Measurements from ENCODE around the gene NDUFAB1. TPM values are rescaled to one million over a fixed set of nuclear protein-coding genes. Genes with fewer than 3 reads are reported as not detected.
A peak's percentile ranks its signal among the peaks of the same experiment; 100 is the strongest.
"Not testable (repeated sequence)": the region's sequence is repeated elsewhere in the genome, so short reads cannot be mapped to it uniquely, and the experiment has no call there.

NDUFAB1 gene
- total RNA-seq, 2 donors from 2014 or later: 56.1 to 61.0 TPM

DNA sequence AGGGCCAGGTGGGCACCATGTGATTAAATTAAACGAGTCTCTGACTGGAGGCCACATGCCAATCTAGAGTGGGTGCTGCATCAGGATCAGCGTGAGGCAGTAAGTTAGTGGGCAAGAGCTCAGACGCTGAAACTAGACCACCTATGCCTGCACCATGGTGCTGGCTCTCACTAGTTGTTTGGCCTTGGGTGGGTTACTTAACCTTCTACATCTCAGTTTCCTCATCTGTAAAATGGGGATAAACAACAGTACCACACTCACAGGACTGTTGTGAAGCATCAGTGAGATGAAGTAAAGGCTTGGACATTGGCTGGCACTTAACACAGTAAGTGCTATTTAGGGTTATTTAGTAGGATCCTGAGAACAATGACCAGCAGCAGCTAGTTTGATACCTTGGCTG is 5.9 kb downstream of the NDUFAB1 start:
- intact Hi-C loops (cut with DNase I): no loop called here

DNA sequence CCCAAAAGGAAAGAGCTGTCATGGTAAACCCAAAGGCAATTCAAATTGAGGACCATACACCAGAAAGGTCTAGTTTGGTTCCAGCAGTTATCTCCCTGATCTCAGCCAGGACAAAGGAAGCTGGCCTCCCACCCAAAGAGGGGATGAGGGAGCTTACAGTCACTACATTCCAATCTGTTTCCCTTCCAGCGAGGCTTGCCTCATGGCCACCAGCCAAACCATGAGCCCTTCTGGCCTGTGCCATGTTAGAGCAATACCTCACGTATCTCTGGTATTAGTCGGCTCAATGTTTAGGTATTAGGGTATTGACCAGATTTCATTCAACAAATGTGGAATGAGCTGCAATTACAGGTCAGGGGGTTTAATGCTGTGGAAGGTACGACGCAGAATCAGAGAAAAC is 8.4 kb downstream of the NDUFAB1 start:
- DNase-seq (ENCODE audit: low spot score): peak; percentile 34
- intact Hi-C loops (cut with DNase I): no loop called here

More for the DNA sequence above, 5.9 kb downstream of the NDUFAB1 start:
- DNase-seq (ENCODE audit: low spot score): peak; percentile 23

DNA sequence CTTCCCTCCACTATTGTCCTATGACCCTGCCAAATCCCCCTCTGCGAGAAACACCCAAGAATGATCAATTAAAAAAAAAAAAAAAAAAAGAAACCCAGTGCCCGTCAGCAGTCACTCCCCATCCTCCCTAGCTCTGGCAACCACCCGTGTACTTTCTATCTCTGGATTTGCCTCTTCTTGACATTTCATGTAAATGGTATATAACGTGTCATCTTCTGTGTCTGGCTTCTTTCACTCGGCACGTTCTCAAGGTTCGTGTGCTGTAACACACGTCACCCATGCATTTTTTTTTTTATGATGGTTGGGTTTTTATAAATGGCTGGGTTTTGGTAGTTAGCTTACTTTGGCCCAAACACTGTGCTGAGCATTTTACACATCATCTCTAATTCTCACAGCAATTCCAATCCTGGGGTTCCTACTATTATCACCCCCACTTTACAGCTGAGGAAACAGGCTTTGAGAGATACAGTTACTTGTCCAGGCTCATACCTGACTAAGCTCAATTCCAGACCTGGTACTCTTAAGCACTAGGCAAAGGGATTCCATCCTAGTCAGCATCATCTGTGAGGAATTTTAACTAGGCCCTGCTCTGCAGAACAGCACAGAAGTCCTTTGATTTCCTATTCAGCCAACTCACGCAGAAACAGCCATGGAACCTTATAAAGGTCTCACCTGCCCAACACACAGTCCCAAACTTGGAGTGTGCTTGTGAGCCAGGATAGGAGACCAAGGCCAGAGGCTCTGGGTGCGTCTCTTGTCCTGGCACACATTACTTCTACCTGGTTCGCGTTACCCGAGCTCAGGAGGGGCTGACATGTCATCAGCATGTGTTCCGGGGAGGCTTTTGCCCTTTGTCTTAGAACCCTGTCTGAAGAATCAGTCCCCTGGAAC is 11.7 kb downstream of the NDUFAB1 start:
- no peak for DNase-seq (ENCODE audit: low spot score)
- intact Hi-C loops (cut with DNase I): no loop called here

DNA sequence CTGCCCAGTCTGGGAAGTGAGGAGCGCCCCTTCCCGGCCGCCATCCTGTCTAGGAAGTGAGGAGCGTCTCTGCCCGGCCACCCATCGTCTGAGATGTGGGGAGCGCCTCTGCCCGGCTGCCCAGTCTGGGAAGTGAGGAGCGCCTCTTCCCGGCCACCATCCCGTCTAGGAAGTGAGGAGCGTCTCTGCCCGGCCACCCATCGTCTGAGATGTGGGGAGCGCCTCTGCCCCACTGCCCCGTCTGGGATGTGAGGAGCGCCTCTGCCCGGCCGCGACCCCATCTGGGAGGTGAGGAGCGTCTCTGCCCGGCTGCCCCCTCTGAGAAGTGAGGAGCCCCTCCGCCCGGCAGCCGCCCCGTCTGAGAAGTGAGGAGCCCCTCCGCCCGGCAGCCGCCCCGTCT is 12.8 kb downstream of the NDUFAB1 start:
- DNase-seq (ENCODE audit: low spot score); intact Hi-C loops (cut with DNase I): not testable (repeated sequence)

DNA sequence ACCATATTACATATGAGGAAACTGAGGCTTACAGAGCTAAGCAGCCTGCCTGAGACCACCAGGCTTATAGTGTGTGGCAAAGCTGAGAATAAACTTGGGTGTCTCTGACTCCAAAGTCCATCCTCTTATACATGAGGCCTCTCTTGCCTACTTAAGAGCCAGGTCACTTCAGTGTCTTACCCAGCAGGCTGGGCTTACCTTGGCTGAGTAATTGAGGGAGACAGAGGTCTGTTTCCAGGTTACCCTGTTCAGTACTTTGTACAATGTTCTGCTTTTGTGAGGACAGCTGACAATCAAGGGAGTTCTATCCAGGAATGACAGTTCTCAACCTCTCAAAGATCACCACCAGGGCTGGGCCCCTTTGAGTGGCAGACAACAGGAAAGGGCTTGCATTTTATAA is 14.4 kb downstream of the NDUFAB1 start:
- intact Hi-C loops (cut with DNase I): no loop called here
- no peak for DNase-seq (ENCODE audit: low spot score)

DNA sequence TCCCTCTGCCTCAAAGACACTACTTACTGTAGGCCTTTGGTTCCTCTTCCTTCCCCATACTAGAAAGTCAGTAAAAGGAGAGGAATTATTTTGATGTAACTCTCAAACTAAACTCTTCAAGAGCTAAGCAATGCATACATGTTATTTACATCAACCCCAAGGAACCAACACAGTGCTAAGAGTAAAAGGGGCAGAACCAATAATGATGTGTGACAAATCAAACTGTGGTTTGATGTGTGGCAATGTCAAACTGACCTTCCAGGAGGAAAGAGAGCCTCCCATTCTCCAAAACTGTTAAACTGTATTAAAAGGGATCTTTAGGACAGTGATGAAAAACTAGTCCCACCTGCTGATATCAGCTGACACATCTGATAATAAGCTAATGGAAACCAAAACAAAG is 15.7 kb downstream of the NDUFAB1 start:
- intact Hi-C loops (cut with DNase I): no loop called here
- DNase-seq (ENCODE audit: low spot score): no peak

DNA sequence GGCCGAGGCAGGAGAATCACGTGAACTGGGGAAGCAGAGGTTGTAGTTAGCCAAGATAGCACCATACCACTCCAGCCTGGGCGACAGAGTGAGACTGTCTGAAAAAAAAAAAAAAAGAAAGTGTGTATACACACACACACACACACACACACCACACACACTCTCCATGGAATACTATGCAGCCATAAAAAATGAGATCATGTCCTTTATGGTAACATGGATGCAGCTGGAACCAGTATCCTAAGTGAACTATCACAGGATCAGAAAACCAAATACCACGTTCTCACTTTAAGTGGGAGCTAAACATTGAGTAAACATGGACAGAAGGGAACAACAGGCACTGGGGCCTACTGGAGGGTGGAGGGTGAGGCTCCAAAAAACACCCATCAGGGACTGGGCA is 16.7 kb downstream of the NDUFAB1 start:
- intact Hi-C loops (cut with DNase I): no loop called here
- no peak for DNase-seq (ENCODE audit: low spot score)

DNA sequence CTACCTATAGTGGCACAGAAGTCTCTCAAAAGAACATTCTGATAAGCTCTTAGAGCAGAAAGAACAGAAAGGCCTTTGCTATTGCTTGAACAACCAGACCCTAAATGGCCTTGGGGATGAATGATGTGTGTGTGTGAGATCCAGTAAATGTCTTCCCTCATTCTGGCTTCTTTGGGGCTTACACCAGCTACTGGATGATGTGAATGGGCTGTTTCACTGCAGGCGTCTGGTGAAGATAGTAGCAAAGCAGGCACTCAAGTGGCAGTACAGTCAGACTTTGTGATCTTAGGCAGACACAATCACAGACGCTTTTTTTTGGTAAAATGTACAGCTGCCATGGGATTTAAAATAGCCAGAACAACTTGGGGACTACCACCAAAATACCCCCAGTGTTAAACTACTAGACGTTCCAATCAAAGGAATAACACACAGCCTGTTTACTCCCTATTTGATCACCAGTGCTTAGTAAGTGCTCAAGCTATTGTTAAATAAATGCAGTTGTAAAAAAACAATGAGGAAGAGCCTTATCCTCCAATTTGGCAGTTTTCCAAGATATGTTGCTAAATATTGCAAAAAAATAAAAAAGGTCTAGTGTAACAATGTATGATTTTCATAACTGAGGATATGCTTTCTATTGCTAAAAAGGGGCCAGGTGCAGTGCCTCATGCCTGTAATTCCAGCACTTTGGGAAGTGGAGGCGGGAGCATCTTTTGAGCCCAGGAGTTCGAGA is 17.9 kb downstream of the NDUFAB1 start:
- DNase-seq (ENCODE audit: low spot score): no peak
- intact Hi-C loops (cut with DNase I): no loop called here

DNA sequence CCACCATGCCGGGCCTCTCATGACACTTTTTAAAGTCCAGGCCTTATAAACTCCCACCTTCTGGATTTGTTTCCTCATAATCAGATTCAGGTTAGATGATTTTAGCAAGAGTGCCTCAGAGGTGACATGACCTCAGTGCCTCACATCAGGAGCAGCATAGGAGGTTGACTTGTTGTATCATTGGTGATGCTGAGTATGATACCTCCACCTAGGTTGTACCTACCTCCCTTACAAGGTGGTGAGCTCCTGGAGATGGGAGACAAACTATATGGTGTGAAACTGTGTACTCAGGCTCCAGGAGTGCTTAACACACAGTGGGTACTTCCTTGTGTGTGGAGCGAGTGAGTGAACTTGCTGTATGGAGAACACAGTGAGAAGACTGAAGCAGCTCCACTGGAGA is 18.6 kb downstream of the NDUFAB1 start:
- intact Hi-C loops (cut with DNase I): no loop called here

DNA sequence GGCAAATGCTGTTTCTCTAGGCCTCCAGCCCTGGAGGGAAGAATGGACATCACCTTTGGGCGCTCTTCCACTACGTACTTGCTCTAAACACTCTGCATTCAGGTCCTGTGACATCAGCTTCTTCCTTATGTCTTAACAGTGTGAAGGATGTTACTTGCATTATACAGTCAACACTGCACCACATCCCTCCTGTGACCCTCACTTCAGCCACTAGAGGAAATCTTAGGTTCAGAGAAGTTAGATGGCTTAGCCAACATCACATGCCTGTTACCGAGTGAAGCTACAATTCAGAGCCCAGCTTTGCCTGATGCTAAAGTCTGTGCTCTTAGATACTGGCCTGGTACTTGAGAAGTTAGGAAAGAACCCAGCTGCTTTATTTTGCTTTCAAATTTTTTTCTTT is 20.3 kb downstream of the NDUFAB1 start:
- intact Hi-C loops (cut with DNase I): no loop called here
- no peak for DNase-seq (ENCODE audit: low spot score)

More for the DNA sequence above, 18.6 kb downstream of the NDUFAB1 start:
- no peak for DNase-seq (ENCODE audit: low spot score)

DNA sequence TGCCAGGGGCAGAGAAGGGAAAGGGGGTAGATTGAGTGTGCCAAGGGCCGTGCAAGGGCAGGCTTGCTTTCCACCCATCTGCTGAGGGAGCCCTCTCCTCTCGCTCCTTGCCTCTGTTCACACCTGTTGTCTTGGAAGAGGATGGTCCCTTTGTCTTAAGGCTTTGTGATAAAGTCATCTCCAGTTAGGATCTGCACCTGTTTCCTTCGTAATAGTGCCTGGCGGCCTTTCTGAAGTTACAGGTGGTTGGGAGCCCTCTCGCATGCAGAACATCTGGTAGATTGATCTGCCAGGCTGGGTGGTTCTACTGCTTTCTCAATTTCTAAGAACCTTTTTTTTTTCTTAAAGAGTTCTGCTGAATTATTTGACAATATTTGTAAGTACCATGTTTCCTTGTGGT is 22.3 kb downstream of the NDUFAB1 start:
- peak; percentile 22 for DNase-seq (ENCODE audit: low spot score)
- intact Hi-C loops (cut with DNase I): no loop called here

DNA sequence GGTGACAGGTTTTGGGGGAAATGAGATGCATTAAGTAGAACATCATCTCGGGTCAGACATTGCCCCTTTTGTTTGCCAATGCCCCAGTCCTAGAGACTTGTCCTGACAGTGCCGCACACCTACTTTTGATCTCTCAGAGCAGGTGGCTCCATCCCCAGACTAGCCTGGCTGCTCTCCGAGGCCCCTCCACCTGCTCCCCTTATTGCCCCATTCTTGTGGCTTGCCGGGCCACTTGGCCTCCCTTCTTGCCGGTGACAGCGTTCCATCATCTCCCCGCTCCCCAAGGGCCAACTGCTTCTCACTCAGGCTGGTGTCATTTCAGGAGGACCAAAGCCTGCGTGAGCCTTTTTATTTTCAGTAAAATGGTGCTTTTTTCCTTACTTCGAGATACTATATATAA is 23.7 kb downstream of the NDUFAB1 start:
- intact Hi-C loops (cut with DNase I): no loop called here

DNA sequence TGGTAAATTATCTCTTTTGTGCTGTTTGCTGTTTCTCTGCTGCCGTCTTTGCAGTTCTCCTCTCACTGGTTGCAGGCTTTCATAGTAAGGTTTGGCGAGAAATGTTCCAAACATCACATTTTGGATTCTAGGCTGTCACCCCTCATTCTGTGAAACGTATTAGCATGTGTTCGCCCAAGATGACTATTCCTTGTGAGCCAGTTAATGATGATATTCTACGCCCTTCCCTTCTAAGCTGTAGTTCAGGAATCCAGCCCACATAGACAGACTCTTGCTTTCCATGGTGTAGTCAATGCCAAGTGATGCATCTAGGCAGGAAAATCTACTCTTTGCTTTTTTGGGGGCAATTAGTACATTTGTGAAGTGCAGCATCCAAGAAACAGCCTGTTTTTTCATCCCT is 24.2 kb downstream of the NDUFAB1 start:
- intact Hi-C loops (cut with DNase I): no loop called here
- DNase-seq (ENCODE audit: low spot score): no peak

More for the DNA sequence above, 23.7 kb downstream of the NDUFAB1 start:
- no peak for DNase-seq (ENCODE audit: low spot score)

DNA sequence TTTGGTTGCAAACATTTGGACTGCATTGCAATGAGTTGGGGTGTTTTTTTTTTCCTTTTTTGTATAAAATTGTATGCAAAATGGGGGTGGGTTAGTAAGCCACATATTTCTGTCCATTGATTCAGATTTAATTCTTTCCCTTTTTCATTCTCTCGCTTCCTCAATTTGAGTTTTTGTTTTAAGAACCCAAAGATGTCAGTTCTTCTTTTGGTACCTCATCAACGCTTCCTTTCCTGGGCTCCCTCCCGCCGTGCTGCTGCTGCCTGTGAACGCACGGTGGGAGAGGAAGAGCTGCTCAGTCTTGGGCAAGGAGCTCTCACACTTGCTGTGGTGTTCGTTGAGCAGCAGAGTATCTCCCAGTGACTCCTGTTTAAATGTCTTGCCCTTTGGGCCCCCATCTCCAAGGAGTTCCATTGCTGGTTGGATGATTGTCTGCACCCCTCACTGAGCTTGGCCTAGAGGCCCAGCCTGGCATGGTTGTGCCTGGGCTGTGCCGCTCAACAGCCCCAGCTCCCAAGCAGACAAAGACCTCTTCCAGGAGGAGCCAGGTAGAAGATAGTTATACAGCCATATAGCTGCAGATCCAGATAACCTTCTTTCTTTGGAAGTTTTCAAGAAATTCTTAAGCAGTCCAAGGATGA is 25.0 kb downstream of the NDUFAB1 start:
- DNase-seq (ENCODE audit: low spot score): no peak
- intact Hi-C loops (cut with DNase I): no loop called here

DNA sequence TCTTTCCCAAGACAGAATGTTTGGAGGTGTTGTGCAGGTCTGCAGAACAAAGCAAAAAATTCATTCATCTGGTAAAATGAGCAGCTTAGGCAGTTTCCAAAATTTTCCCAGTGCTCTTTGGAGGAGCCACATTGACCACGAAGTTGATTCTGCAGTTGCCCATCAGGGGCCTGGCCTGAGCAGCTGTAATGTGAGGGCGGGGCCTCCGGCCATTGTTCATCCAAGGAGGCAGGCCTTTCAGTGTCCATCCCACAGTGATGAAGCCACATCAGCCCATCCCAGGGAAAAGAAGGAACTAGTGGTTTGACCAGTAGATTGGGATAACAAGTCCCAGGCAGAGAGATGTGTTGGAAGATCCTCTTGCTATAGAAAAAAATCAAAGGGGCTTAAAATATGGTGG is 28.5 kb downstream of the NDUFAB1 start:
- DNase-seq (ENCODE audit: low spot score): no peak
- intact Hi-C loops (cut with DNase I): no loop called here

DNA sequence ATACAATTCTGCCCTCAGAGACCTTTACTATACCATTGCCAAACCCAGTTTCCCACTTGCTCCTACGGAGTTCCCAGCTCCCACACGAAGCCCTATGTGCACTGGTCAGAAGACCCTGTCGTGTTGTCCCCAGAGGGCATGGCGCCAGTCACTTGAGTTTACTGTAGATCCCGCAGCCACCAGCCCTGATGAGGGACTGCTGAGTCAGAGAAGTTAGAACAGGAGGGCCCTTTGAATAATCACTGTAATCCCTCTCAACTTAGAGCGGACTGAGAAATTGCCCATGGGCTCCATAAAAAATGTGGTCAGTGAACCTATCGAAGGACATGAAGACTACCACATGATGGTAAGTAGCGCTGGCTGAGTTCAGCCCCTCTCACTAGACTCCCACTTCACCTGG is 29.4 kb downstream of the NDUFAB1 start:
- DNase-seq (ENCODE audit: low spot score): no peak

DNA sequence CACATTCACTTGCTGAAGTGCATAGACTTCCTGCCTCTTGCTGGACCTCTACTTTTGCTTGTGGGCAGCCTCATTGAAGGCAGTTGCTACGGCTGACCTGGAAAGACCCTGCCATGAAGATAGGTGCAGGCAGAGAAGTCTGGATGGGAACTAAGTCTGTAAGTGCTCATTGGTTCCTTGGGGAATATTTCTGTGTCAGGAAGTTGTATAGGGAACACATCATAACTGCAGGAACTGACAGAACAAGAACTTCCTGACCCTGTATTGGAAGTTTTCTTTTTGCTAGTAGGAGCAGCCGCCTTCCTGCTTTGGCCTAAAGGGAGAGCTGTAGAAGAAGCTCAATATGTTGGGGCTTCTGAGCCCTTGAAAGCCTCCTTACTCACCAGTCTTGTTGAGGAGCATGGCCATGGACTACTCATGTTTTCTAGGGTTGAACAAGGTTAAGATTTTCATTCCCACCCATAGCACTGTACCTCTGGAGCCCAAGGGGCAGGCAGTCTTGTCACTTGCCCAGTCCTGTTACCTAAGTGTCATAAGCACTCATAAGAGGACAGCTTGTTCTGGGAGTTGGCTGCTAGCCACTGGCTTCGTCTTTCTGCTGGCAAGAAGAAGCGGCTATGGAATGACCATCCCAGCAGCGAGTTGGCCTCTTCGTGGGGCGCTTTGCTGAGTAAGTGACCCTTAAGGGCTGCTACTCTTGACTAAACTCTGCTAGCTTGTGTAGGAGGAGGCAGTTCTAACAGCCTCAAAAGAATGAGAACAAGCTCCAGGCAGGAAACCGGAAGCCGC is 31.3 kb downstream of the NDUFAB1 start:
- intact Hi-C loops (cut with DNase I): no loop called here
- DNase-seq (ENCODE audit: low spot score): peak; percentile 84

More for the DNA sequence above, 29.4 kb downstream of the NDUFAB1 start:
- intact Hi-C loops (cut with DNase I): no loop called here

DNA sequence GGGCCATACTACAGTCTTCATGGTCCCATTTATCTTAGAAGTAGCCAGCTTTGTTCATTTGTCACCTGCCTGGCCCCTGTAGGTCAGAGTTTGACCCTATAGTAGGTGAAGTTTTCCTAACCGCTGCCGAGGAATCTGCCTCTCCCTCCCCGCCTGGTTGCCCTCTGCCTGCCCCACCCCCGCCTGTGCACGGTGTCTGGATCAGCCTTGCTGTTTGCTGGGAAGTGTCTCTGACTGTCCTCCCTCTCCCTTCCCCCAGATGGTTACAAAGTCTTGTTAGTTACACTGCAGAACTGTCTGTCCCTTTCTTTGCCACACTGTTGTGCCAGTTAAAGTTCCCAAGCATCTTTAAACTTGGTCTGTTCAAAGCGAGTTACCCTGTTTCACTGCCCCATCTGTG is 32.9 kb downstream of the NDUFAB1 start:
- intact Hi-C loops (cut with DNase I): no loop called here
- no peak for DNase-seq (ENCODE audit: low spot score)

DNA sequence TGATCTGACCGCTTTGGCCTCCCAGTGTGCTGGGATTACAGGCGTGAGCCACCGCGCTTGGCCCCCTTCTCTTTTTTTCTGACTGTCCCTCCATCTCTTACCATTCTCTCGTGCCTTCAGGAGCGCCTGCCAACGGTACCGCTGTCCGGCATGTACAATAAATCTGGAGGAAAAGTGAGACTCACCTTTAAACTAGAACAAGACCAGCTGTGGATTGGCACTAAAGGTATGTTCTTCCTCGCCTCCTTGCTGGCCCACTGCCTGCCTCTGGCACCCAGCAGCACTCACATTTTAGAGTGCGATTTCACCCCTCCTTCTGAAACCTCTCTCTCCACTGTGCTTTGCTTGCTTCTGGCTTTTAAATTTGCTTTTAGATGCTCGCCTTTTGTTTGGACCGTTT is 33.6 kb downstream of the NDUFAB1 start:
- intact Hi-C loops (cut with DNase I): no loop called here
- no peak for DNase-seq (ENCODE audit: low spot score)
